ENCODE measurements around the gene NSG1.

NSG1 gene

GRCh38 chr4:4422856-4423499 lies 36.1 kb downstream of the NSG1 start:
- Mint-ChIP-seq H3K4me3 (no peak overlapping the region), H3K4me1 (peaks cover 8% of the 10 kb centered on the region), H3K27me3 (ENCODE audit: low read depth) (peaks cover 3% of the 10 kb centered on the region), H3K36me3 (ENCODE audit: low read depth) (peaks cover 34% of the 10 kb centered on the region), H3K9me3 (no peaks in the 10 kb centered on the region), H3K27ac (no peak overlapping the region)
- TF ChIP-seq CTCF (IDR thresholded peaks at IDR 0.05; ENCODE audit: unreplicated experiment in 3 of 3): no peak

GRCh38 chr4:4423706-4424498 lies 37.0 kb downstream of the NSG1 start:
- no peak for TF ChIP-seq CTCF (IDR thresholded peaks at IDR 0.05; ENCODE audit: unreplicated experiment in 3 of 3)
- Mint-ChIP-seq H3K27ac (peak overlapping the region in 1 of 3 experiments; percentile 44), H3K9me3 (no peaks in the 10 kb centered on the region), H3K4me3 (no peak overlapping the region), H3K4me1 (peaks cover 8% of the 10 kb centered on the region), H3K27me3 (ENCODE audit: low read depth) (peaks cover 3% of the 10 kb centered on the region), H3K36me3 (ENCODE audit: low read depth) (peaks cover 28% of the 10 kb centered on the region)

- Mint-ChIP-seq H3K4me1 (peaks cover 8% of the 10 kb centered on the region), H3K27me3 (ENCODE audit: low read depth) (peaks cover 3% of the 10 kb centered on the region)
These were observed 37.7 kb downstream of the NSG1 start for GRCh38 chr4:4424499-4425115.

GRCh38 chr4:4425119-4425690 lies 38.3 kb downstream of the NSG1 start:
- H3K36me3 Mint-ChIP-seq (ENCODE audit: low read depth): peaks cover 22% of the 10 kb centered on the region
- no peak for TF ChIP-seq CTCF (IDR thresholded peaks at IDR 0.05; ENCODE audit: unreplicated experiment in 3 of 3)
- H3K27me3 Mint-ChIP-seq (ENCODE audit: low read depth): peaks cover 3% of the 10 kb centered on the region
- H3K9me3 Mint-ChIP-seq: no peaks in the 10 kb centered on the region
- no peak overlapping the region for H3K4me3 Mint-ChIP-seq
- H3K27ac Mint-ChIP-seq: no peak overlapping the region
- peaks cover 8% of the 10 kb centered on the region for H3K4me1 Mint-ChIP-seq

More at GRCh38 chr4:4424499-4425115, 37.7 kb downstream of the NSG1 start:
- Mint-ChIP-seq H3K36me3 (ENCODE audit: low read depth) (peaks cover 27% of the 10 kb centered on the region), H3K27ac (no peak overlapping the region), H3K4me3 (no peak overlapping the region), H3K9me3 (no peaks in the 10 kb centered on the region)
- no peak for TF ChIP-seq CTCF (IDR thresholded peaks at IDR 0.05; ENCODE audit: unreplicated experiment in 3 of 3)

GRCh38 chr4:4425696-4426095 lies 38.8 kb downstream of the NSG1 start:
- Mint-ChIP-seq H3K4me1 (peaks cover 8% of the 10 kb centered on the region), H3K9me3 (no peaks in the 10 kb centered on the region), H3K4me3 (no peak overlapping the region), H3K27me3 (ENCODE audit: low read depth) (peaks cover 3% of the 10 kb centered on the region), H3K27ac (no peak overlapping the region), H3K36me3 (ENCODE audit: low read depth) (peaks cover 20% of the 10 kb centered on the region)
- TF ChIP-seq CTCF (IDR thresholded peaks at IDR 0.05; ENCODE audit: unreplicated experiment in 3 of 3): no peak

Measured in nephron (organoid).